Liver (tissue), 3 donors: ENCODE results near the gene CFTR.

Experiments used
- EGR1 ChIP-seq, 2 donors: IDR thresholded peaks; 2 replicates each; pipeline ENCODE4 v1.6.1; 2016 to 2018; ENCODE audit warnings: antibody characterized with exemption in 2 of 2, low read depth in 2 of 2
- GABPA ChIP-seq, 2 donors: IDR thresholded peaks in 1 of 2; conservative IDR thresholded peaks in 1 of 2; 2 replicates each; pipeline ENCODE4 v1.6.1; 2016; ENCODE audit warnings: antibody characterized with exemption in 2 of 2, mild to moderate bottlenecking in 1 of 2, moderate library complexity in 1 of 2
- HNF4G ChIP-seq: IDR thresholded peaks from 2 replicates; pipeline ENCODE4 v1.6.1; 2016; ENCODE audit warnings: antibody characterized with exemption
- RAD21 ChIP-seq, 2 donors: IDR thresholded peaks; 2 replicates each; pipeline ENCODE4 v1.6.1; 2016; ENCODE audit warnings: antibody characterized with exemption in 2 of 2, mild to moderate bottlenecking in 2 of 2
- TAF1 ChIP-seq: conservative IDR thresholded peaks from 2 replicates; pipeline ENCODE4 v1.6.1; 2016; ENCODE audit warnings: antibody characterized with exemption, mild to moderate bottlenecking
- YY1 ChIP-seq: IDR thresholded peaks from 2 replicates; pipeline ENCODE4 v1.6.1; 2016; ENCODE audit warnings: antibody characterized with exemption, mild to moderate bottlenecking
- TF ChIP-seq, protein P1 (sequence below): fragments of 150-350 bp; IDR thresholded peaks from 2 replicates; pipeline ENCODE4 v1.5.1; 2017; ENCODE audit warnings: improper control_type of control experiment, low read depth, low read length; ENCODE audit not compliant: missing input control
- TF ChIP-seq, protein P2 (sequence below): IDR thresholded peaks from 2 replicates; pipeline ENCODE4 v1.6.1; 2016; ENCODE audit warnings: antibody characterized with exemption
- donor health status: healthy.
- donor health status: healthy.

GRCh38 chr7:117565226-117565625 lies 85.4 kb downstream of the CFTR start:
- TF ChIP-seq GABPA (IDR thresholded peaks at IDR 0.05 in 1 of 2, conservative IDR thresholded peaks at IDR 0.05 in 1 of 2) (no peak), RAD21 (IDR thresholded peaks at IDR 0.05) (no peak), HNF4G (no peak), EGR1 (IDR thresholded peaks at IDR 0.05; ENCODE audit: low read depth in 2 of 2) (no peak), TAF1 (no peak), YY1 (no peak)
- TF ChIP-seq, protein P1, sequence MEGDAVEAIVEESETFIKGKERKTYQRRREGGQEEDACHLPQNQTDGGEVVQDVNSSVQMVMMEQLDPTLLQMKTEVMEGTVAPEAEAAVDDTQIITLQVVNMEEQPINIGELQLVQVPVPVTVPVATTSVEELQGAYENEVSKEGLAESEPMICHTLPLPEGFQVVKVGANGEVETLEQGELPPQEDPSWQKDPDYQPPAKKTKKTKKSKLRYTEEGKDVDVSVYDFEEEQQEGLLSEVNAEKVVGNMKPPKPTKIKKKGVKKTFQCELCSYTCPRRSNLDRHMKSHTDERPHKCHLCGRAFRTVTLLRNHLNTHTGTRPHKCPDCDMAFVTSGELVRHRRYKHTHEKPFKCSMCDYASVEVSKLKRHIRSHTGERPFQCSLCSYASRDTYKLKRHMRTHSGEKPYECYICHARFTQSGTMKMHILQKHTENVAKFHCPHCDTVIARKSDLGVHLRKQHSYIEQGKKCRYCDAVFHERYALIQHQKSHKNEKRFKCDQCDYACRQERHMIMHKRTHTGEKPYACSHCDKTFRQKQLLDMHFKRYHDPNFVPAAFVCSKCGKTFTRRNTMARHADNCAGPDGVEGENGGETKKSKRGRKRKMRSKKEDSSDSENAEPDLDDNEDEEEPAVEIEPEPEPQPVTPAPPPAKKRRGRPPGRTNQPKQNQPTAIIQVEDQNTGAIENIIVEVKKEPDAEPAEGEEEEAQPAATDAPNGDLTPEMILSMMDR = no peak
- TF ChIP-seq, protein P2, sequence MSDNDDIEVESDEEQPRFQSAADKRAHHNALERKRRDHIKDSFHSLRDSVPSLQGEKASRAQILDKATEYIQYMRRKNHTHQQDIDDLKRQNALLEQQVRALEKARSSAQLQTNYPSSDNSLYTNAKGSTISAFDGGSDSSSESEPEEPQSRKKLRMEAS = no peak
